A549 (cell line): ENCODE results near the gene SAMM50. TPM values are rescaled to one million over a fixed set of nuclear protein-coding genes. Genes with fewer than 3 reads are reported as not detected.

Source experiments
- ATAC-seq, 2 experiments: fragments of 200-7000 bp in 1 of 2; fragments of >200 bp in 1 of 2; cut with Nextera tagmentation in 1 of 2; cut with Tn5 transposase in 1 of 2; 3 replicates each; pipeline versions ENCODE4 v1.8.0 to v1.9.1; 2018 to 2020; ENCODE audit warnings: mild to moderate bottlenecking in 1 of 2, moderate library complexity in 1 of 2
- CTCF ChIA-PET: fragments of 300-600 bp; sonication (Branson Sonifier 250); formaldehyde crosslinking; extraction: SDS; loops from one replicate; lab custom pipeline; 2021; ENCODE audit warnings: antibody characterized with exemption, inconsistent platforms; lab: Yijun Ruan, JAX
- POLR2A ChIA-PET: fragments of 350-600 bp; formaldehyde crosslinking; extraction: SDS; loops from one replicate; lab custom pipeline; 2021; ENCODE audit warnings: antibody characterized with exemption, inconsistent platforms; lab: Yijun Ruan, JAX
- DNase-seq, 2 experiments: peaks; one replicate each; pipeline versions ENCODE4 v3.0.0 to v3.0.0-alpha.2; 2011 to 2016; ENCODE audit warnings: low read depth in 1 of 2, low spot score in 1 of 2
- FAIRE-seq: peaks from 2 replicates; lab custom pipeline; 2011; peaks lifted over from hg19 to GRCh38; lab: Jason Lieb, UNC
- H3K27ac ChIP-seq, 2 experiments: fragments of >200 bp; sonication (Bioruptor Twin); formaldehyde crosslinking; 3 replicates each; pipeline ENCODE4 v1.5.1; 2016 to 2017
- H3K4me1 ChIP-seq: fragments of >200 bp; sonication (Bioruptor Twin); formaldehyde crosslinking; 3 replicates; pipeline ENCODE4 v1.6.1; 2016
- H3K4me2 ChIP-seq: fragments of >200 bp; sonication (Bioruptor Twin); formaldehyde crosslinking; 3 replicates; pipeline ENCODE4 v1.6.1; 2016
- H3K4me3 ChIP-seq: fragments of >200 bp; sonication (Bioruptor Twin); formaldehyde crosslinking; 3 replicates; pipeline ENCODE4 v1.5.1; 2016
- H3K9me3 ChIP-seq: fragments of >200 bp; sonication (Bioruptor Twin); formaldehyde crosslinking; 3 replicates; pipeline ENCODE4 v1.6.1; 2016
- BHLHE40 ChIP-seq: IDR thresholded peaks from 2 replicates; pipeline ENCODE4 v1.6.1; 2012; ENCODE audit warnings: low read depth, low read length, inconsistent platforms
- CBX2 ChIP-seq: fragments of 200-600 bp; sonication (generic); IDR thresholded peaks from 2 replicates; pipeline ENCODE4 v1.6.1; 2016; ENCODE audit warnings: low read depth, mild to moderate bottlenecking, borderline replicate concordance
- CHD2 ChIP-seq: fragments of 150-350 bp; IDR thresholded peaks from 2 replicates; pipeline ENCODE4 v1.6.1; 2014; ENCODE audit warnings: low read length; ENCODE audit not compliant: partially characterized antibody
- E2F6 ChIP-seq: IDR thresholded peaks from 2 replicates; pipeline ENCODE4 v1.6.1; 2012; ENCODE audit warnings: low read depth, borderline replicate concordance
- EHF ChIP-seq: fragments of 250-450 bp; sonication (Bioruptor Pico); IDR thresholded peaks from 2 replicates; pipeline ENCODE4 v1.5.0; 2020; ENCODE audit warnings: mild to moderate bottlenecking
- ESRRA ChIP-seq: fragments of 150-350 bp; IDR thresholded peaks from 2 replicates; pipeline ENCODE4 v1.6.1; 2014; ENCODE audit warnings: mild to moderate bottlenecking, low read length, borderline replicate concordance
- FOSL2 ChIP-seq, 2 experiments: fragments of 450-650 bp in 1 of 2; fragments of >200 bp in 1 of 2; sonication (Bioruptor Twin) in 1 of 2; formaldehyde crosslinking; IDR thresholded peaks; 2 replicates each; pipeline versions ENCODE4 v1.5.0 to v1.6.1; 2016 to 2020; ENCODE audit warnings: mild to moderate bottlenecking in 1 of 2, moderate library complexity in 1 of 2
- FOXS1 ChIP-seq: fragments of 250-450 bp; sonication (Bioruptor Pico); IDR thresholded peaks from 2 replicates; pipeline ENCODE4 v1.5.0; 2020; ENCODE audit warnings: mild to moderate bottlenecking, moderate library complexity
- HDAC2 ChIP-seq: fragments of 200-600 bp; sonication (generic); IDR thresholded peaks from 2 replicates; pipeline ENCODE4 v1.6.1; 2016
- HOXA7 ChIP-seq: fragments of 250-450 bp; sonication (Bioruptor Pico); IDR thresholded peaks from 2 replicates; pipeline ENCODE4 v1.5.0; 2020; ENCODE audit warnings: mild to moderate bottlenecking, moderate library complexity
- KDM5A ChIP-seq: fragments of 200-600 bp; sonication (generic); IDR thresholded peaks from 2 replicates; pipeline ENCODE4 v1.6.1; 2016; ENCODE audit warnings: antibody characterized with exemption, mild to moderate bottlenecking
- POLR2AphosphoS2 ChIP-seq: conservative IDR thresholded peaks from 2 replicates; pipeline ENCODE4 v1.6.1; 2012; ENCODE audit warnings: low read length, improper control_type of control experiment, inconsistent platforms
- RAD21 ChIP-seq, 2 experiments: fragments of >200 bp in 1 of 2; sonication (Bioruptor Twin) in 1 of 2; formaldehyde crosslinking in 1 of 2; IDR thresholded peaks in 1 of 2; conservative IDR thresholded peaks in 1 of 2; 2 replicates in 1 of 2; 3 replicates in 1 of 2; pipeline ENCODE4 v1.6.1; 2012 to 2018; ENCODE audit warnings: inconsistent platforms in 1 of 2
- RARB ChIP-seq: fragments of 250-450 bp; sonication (Bioruptor Pico); IDR thresholded peaks from 2 replicates; pipeline ENCODE4 v1.8.0; 2021; ENCODE audit warnings: mild to moderate bottlenecking, moderate library complexity
- REST ChIP-seq: fragments of 200-600 bp; sonication (generic); IDR thresholded peaks from 2 replicates; pipeline ENCODE4 v1.6.1; 2016; ENCODE audit warnings: antibody characterized with exemption, mild to moderate bottlenecking, moderate library complexity
- RFX5 ChIP-seq: fragments of 450-650 bp; IDR thresholded peaks from 2 replicates; pipeline ENCODE4 v1.7.1; 2014; ENCODE audit warnings: antibody characterized with exemption, mild to moderate bottlenecking, moderate library complexity
- RNF2 ChIP-seq: fragments of 200-600 bp; sonication (generic); IDR thresholded peaks from 2 replicates; pipeline ENCODE4 v1.6.1; 2016; ENCODE audit warnings: low read depth, mild to moderate bottlenecking, antibody characterized with exemption, moderate library complexity, borderline replicate concordance
- SREBF2 ChIP-seq: fragments of 450-650 bp; IDR thresholded peaks from 2 replicates; pipeline ENCODE4 v1.6.1; 2014; ENCODE audit warnings: mild to moderate bottlenecking, moderate library complexity
- WGBS: methylation state at CpG from one replicate; pipeline ENCODE4 v1.1.6; 2017; ENCODE audit errors: missing lambda C conversion rate; 5-methylcytosine and 5-hydroxymethylcytosine counted together
- polyA plus RNA-seq, 4 experiments: library from polyadenylated mRNA; depleted of rRNA in 3 of 4; stranded (reverse); fragments of >200 nt; fragmentation: RNase III in 1 of 4; extraction: RNeasy Plus Mini Kit Qiagen cat#74134 plus additional on column Dnase treatment in 1 of 4; gene quantifications; 2 replicates in 3 of 4; 3 replicates in 1 of 4; pipeline ENCODE4 v1.2.3, GENCODE V29; 2011 to 2017
- TF ChIP-seq, protein P1 (sequence below): fragments of 150-350 bp; IDR thresholded peaks from 2 replicates; pipeline ENCODE4 v1.6.1; 2014; ENCODE audit warnings: low read depth, mild to moderate bottlenecking, low read length
- TF ChIP-seq, protein P2 (sequence below): fragments of 250-450 bp; sonication (Bioruptor Pico); IDR thresholded peaks from 2 replicates; pipeline ENCODE4 v1.5.0; 2020; ENCODE audit warnings: low read depth, mild to moderate bottlenecking, moderate library complexity
- TF ChIP-seq, protein P3 (sequence below): fragments of >200 bp; sonication (Bioruptor Twin); formaldehyde crosslinking; IDR thresholded peaks from 2 replicates; pipeline ENCODE4 v1.6.1; 2016
- TF ChIP-seq, protein P4 (sequence below): fragments of 250-450 bp; sonication (Bioruptor Pico); IDR thresholded peaks from 2 replicates; pipeline ENCODE4 v1.5.0; 2021; ENCODE audit warnings: mild to moderate bottlenecking, moderate library complexity, borderline replicate concordance

Gene SAMM50
- polyA plus RNA-seq, 2 of the 4 experiments (the other 2 are of a cell fraction), result 49.3 to 51.4 TPM

DNA sequence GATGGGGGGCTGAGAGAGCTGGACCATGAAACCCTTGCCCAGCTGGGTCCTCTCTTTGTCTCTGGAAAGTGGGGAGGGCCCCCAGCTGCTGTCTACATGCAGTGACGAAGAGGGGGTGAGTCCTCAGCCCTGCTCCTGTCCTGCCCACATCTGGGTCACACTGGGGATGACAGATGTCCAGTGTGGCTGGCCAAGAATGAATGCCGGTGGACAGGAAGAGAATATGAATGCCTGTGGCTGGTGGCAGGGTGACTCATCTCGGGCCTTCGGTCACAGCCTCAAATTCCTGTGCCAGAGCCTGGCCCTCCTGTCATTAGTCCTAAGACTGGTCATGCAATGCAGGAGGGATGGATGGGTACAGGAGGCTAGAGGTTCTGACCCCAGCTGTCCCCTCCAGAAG lies 33.9 kb upstream of the SAMM50 start:
- DNase-seq (no peak), ATAC-seq (0 out of 6 replicates have a peak, but pooled peaks of 1 of the 2 experiments have one; percentile 5), FAIRE-seq (no peak)
- no peaks in the 10 kb centered on the region for H3K9me3 ChIP-seq
- no peak overlapping the region; a peak in 1 of 6 replicates for H3K27ac ChIP-seq
- CTCF ChIA-PET, result interaction anchor here (1.2 to 1.7 kb wide), 4 partner anchors 14 to 36 kb away, joined by 3 to 9 read pairs (median 4); no protein-coding TSS in a partner anchor
- WGBS, result 8% methylated on average over 2 of the region's 4 CpGs
- TF ChIP-seq CBX2, result no peak
- no peak for TF ChIP-seq HDAC2
- TF ChIP-seq SREBF2, result no peak
- TF ChIP-seq FOXS1 (CRISPR knock-in tag), result no peak
- no peak for TF ChIP-seq FOSL2 (IDR thresholded peaks at IDR 0.05)
- TF ChIP-seq FOSL2 (CRISPR knock-in tag; IDR thresholded peaks at IDR 0.05), result peak; percentile 29; the same call in 1 of the 2 replicates
- POLR2A ChIA-PET, result no interaction called here
- no peak overlapping the region for H3K4me2 ChIP-seq
- H3K4me1 ChIP-seq, result peaks cover 13% of the 10 kb centered on the region; the same call in 2 of the 3 replicates
- H3K4me3 ChIP-seq, result no peak overlapping the region

GRCh38 chr22:43922123-43922522 lies 33.1 kb upstream of the SAMM50 start:
- Histone ChIP-seq H3K9me3 (no peaks in the 10 kb centered on the region), H3K4me3 (no peak overlapping the region), H3K27ac (no peak overlapping the region; a peak in 1 of 6 replicates), H3K4me2 (no peak overlapping the region), H3K4me1 (peaks cover 13% of the 10 kb centered on the region; the same call in 2 of the 3 replicates)
- ChIA-PET POLR2A (no interaction called here), CTCF (interaction anchor here (0.5 to 1.7 kb wide), 5 partner anchors 15 to 226 kb away, joined by 3 to 9 read pairs (median 3); no protein-coding TSS in a partner anchor)
- ATAC-seq, result no peak
- TF ChIP-seq RAD21 (conservative IDR thresholded peaks at IDR 0.05 in 1 of 2, IDR thresholded peaks at IDR 0.05 in 1 of 2) (no peak), POLR2AphosphoS2 (no peak), HOXA7 (no peak), ESRRA (no peak)
- TF ChIP-seq, protein P1, sequence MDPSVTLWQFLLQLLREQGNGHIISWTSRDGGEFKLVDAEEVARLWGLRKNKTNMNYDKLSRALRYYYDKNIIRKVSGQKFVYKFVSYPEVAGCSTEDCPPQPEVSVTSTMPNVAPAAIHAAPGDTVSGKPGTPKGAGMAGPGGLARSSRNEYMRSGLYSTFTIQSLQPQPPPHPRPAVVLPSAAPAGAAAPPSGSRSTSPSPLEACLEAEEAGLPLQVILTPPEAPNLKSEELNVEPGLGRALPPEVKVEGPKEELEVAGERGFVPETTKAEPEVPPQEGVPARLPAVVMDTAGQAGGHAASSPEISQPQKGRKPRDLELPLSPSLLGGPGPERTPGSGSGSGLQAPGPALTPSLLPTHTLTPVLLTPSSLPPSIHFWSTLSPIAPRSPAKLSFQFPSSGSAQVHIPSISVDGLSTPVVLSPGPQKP, result no peak
- no peak for DNase-seq
- no peak for FAIRE-seq
- no CpG with 5 or more reads among the region's 3 CpGs for WGBS

- peak overlapping the region; percentile 90 for H3K4me2 ChIP-seq
- 13% methylated on average over 10 of the region's 13 CpGs for WGBS
- ChIA-PET CTCF (interaction anchor here (1.0 kb wide), 2 partner anchors 23 to 36 kb away, joined by 3 read pairs; no protein-coding TSS in a partner anchor), POLR2A (interaction anchor here (1.0 to 1.3 kb wide), 3 partner anchors 10 to 32 kb away, joined by 3 to 4 read pairs (median 4); partner anchors contain the start of gene SAMM50)
- no peaks in the 10 kb centered on the region for H3K9me3 ChIP-seq
- DNase-seq (no peak), FAIRE-seq (no peak), ATAC-seq (peak; percentile 28 to 37; a peak in 4 of 6 replicates)
- H3K27ac ChIP-seq, result peak overlapping the region; percentile 58 to 93; a peak in 5 of 6 replicates
- H3K4me3 ChIP-seq, result peak overlapping the region; percentile 56
- H3K4me1 ChIP-seq, result peaks cover 13% of the 10 kb centered on the region; the same call in 2 of the 3 replicates
- TF ChIP-seq, protein P1, result no peak
- TF ChIP-seq CHD2, result no peak
- TF ChIP-seq REST, result no peak
- TF ChIP-seq RFX5, result no peak
- TF ChIP-seq EHF (CRISPR knock-in tag), result no peak
- TF ChIP-seq, protein P2, sequence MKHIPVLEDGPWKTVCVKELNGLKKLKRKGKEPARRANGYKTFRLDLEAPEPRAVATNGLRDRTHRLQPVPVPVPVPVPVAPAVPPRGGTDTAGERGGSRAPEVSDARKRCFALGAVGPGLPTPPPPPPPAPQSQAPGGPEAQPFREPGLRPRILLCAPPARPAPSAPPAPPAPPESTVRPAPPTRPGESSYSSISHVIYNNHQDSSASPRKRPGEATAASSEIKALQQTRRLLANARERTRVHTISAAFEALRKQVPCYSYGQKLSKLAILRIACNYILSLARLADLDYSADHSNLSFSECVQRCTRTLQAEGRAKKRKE (CRISPR knock-in tag), result no peak
- TF ChIP-seq KDM5A, result no peak
- TF ChIP-seq, protein P3, sequence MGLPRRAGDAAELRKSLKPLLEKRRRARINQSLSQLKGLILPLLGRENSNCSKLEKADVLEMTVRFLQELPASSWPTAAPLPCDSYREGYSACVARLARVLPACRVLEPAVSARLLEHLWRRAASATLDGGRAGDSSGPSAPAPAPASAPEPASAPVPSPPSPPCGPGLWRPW, result no peak
- TF ChIP-seq E2F6, result no peak
- no peak for TF ChIP-seq RARB (CRISPR knock-in tag)
- no peak for TF ChIP-seq RNF2
- TF ChIP-seq, protein P4, sequence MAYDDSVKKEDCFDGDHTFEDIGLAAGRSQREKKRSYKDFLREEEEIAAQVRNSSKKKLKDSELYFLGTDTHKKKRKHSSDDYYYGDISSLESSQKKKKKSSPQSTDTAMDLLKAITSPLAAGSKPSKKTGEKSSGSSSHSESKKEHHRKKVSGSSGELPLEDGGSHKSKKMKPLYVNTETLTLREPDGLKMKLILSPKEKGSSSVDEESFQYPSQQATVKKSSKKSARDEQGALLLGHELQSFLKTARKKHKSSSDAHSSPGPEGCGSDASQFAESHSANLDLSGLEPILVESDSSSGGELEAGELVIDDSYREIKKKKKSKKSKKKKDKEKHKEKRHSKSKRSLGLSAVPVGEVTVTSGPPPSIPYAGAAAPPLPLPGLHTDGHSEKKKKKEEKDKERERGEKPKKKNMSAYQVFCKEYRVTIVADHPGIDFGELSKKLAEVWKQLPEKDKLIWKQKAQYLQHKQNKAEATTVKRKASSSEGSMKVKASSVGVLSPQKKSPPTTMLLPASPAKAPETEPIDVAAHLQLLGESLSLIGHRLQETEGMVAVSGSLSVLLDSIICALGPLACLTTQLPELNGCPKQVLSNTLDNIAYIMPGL (CRISPR knock-in tag), result no peak
- no peak for TF ChIP-seq BHLHE40
Observed at GRCh38 chr22:43923191-43923590, 32.1 kb upstream of the SAMM50 start.
